ENCODE data around the gene YDJC.
"Not testable (repeated sequence)": the region's sequence is repeated elsewhere in the genome, so short reads cannot be mapped to it uniquely, and the experiment has no call there.

Gene YDJC

GRCh38 chr22:21622011-21622918 is 7.6 kb downstream of the YDJC start:
- Histone ChIP-seq H3K9me3 (ENCODE audit: insufficient read depth, low read length) (no peaks in the 10 kb centered on the region), H3K9ac (ENCODE audit: insufficient read length, low read depth) (no peak overlapping the region), H3K4me1 (ENCODE audit: insufficient read depth, insufficient read length) (peaks cover 16% of the 10 kb centered on the region), H3K27me3 (ENCODE audit: insufficient read depth, insufficient read length) (no peaks in the 10 kb centered on the region), H3K36me3 (ENCODE audit: insufficient read depth, insufficient read length, low read length) (peaks cover 60% of the 10 kb centered on the region), H3K4me3 (ENCODE audit: insufficient read length, low read depth) (no peak overlapping the region)
- no peak for DNase-seq (ENCODE audit: low read depth, low spot score)
- TF ChIP-seq ZNF274 (IDR thresholded peaks at IDR 0.05; ENCODE audit: low read depth, low read length) (no peak), SUZ12 (IDR thresholded peaks at IDR 0.05; ENCODE audit: extremely low read depth, insufficient read depth, insufficient read length) (no peak), YY1 (IDR thresholded peaks at IDR 0.05; ENCODE audit: insufficient read depth, insufficient read length) (no peak)

GRCh38 chr22:21621025-21621424 is 8.8 kb downstream of the YDJC start:
- H3K36me3 ChIP-seq (ENCODE audit: insufficient read depth, insufficient read length, low read length): peaks cover 54% of the 10 kb centered on the region
- TF ChIP-seq YY1 (IDR thresholded peaks at IDR 0.05; ENCODE audit: insufficient read depth, insufficient read length) (no peak), SUZ12 (IDR thresholded peaks at IDR 0.05; ENCODE audit: extremely low read depth, insufficient read depth, insufficient read length) (no peak), ZNF274 (IDR thresholded peaks at IDR 0.05; ENCODE audit: low read depth, low read length) (no peak)
- H3K27me3 ChIP-seq (ENCODE audit: insufficient read depth, insufficient read length): no peaks in the 10 kb centered on the region
- H3K9ac ChIP-seq (ENCODE audit: insufficient read length, low read depth): no peak overlapping the region
- no peak for DNase-seq (ENCODE audit: low read depth, low spot score)
- no peaks in the 10 kb centered on the region for H3K9me3 ChIP-seq (ENCODE audit: insufficient read depth, low read length)
- H3K4me3 ChIP-seq (ENCODE audit: insufficient read length, low read depth): no peak overlapping the region
- H3K4me1 ChIP-seq (ENCODE audit: insufficient read depth, insufficient read length): peaks cover 13% of the 10 kb centered on the region

- H3K4me3 ChIP-seq (ENCODE audit: insufficient read length, low read depth); H3K4me1 ChIP-seq (ENCODE audit: insufficient read depth, insufficient read length); H3K27me3 ChIP-seq (ENCODE audit: insufficient read depth, insufficient read length); DNase-seq (ENCODE audit: low read depth, low spot score); H3K9me3 ChIP-seq (ENCODE audit: insufficient read depth, low read length); H3K9ac ChIP-seq (ENCODE audit: insufficient read length, low read depth): not testable (repeated sequence)
- H3K36me3 ChIP-seq (ENCODE audit: insufficient read depth, insufficient read length, low read length): peaks cover 53% of the 10 kb centered on the region
Measured at GRCh38 chr22:21617337-21617736, 12.5 kb downstream of the YDJC start.

- Histone ChIP-seq H3K4me1 (ENCODE audit: insufficient read depth, insufficient read length) (no peaks in the 10 kb centered on the region), H3K4me3 (ENCODE audit: insufficient read length, low read depth) (no peak overlapping the region), H3K9me3 (ENCODE audit: insufficient read depth, low read length) (no peaks in the 10 kb centered on the region), H3K27me3 (ENCODE audit: insufficient read depth, insufficient read length) (no peaks in the 10 kb centered on the region), H3K36me3 (ENCODE audit: insufficient read depth, insufficient read length, low read length) (peaks cover 55% of the 10 kb centered on the region), H3K9ac (ENCODE audit: insufficient read length, low read depth) (no peak overlapping the region)
- no peak for TF ChIP-seq ZNF274 (IDR thresholded peaks at IDR 0.05; ENCODE audit: low read depth, low read length)
- TF ChIP-seq YY1 (IDR thresholded peaks at IDR 0.05; ENCODE audit: insufficient read depth, insufficient read length): no peak
- no peak for TF ChIP-seq SUZ12 (IDR thresholded peaks at IDR 0.05; ENCODE audit: extremely low read depth, insufficient read depth, insufficient read length)
- no peak for DNase-seq (ENCODE audit: low read depth, low spot score)
Measured at GRCh38 chr22:21615731-21616130, 14.1 kb downstream of the YDJC start.

- peaks cover 56% of the 10 kb centered on the region for H3K36me3 ChIP-seq (ENCODE audit: insufficient read depth, insufficient read length, low read length)
- no peak overlapping the region for H3K4me3 ChIP-seq (ENCODE audit: insufficient read length, low read depth)
- no peak for DNase-seq (ENCODE audit: low read depth, low spot score)
- no peaks in the 10 kb centered on the region for H3K9me3 ChIP-seq (ENCODE audit: insufficient read depth, low read length)
- TF ChIP-seq SUZ12 (IDR thresholded peaks at IDR 0.05; ENCODE audit: extremely low read depth, insufficient read depth, insufficient read length) (no peak), YY1 (IDR thresholded peaks at IDR 0.05; ENCODE audit: insufficient read depth, insufficient read length) (no peak), ZNF274 (IDR thresholded peaks at IDR 0.05; ENCODE audit: low read depth, low read length) (no peak)
- no peak overlapping the region for H3K9ac ChIP-seq (ENCODE audit: insufficient read length, low read depth)
- no peaks in the 10 kb centered on the region for H3K4me1 ChIP-seq (ENCODE audit: insufficient read depth, insufficient read length)
- H3K27me3 ChIP-seq (ENCODE audit: insufficient read depth, insufficient read length): no peaks in the 10 kb centered on the region
Measured at GRCh38 chr22:21613553-21614233, 16.1 kb downstream of the YDJC start.

GRCh38 chr22:21612858-21613257 is 17.0 kb downstream of the YDJC start:
- no peak overlapping the region for H3K4me3 ChIP-seq (ENCODE audit: insufficient read length, low read depth)
- DNase-seq (ENCODE audit: low read depth, low spot score): no peak
- H3K36me3 ChIP-seq (ENCODE audit: insufficient read depth, insufficient read length, low read length): peaks cover 56% of the 10 kb centered on the region
- no peak overlapping the region for H3K9ac ChIP-seq (ENCODE audit: insufficient read length, low read depth)
- H3K4me1 ChIP-seq (ENCODE audit: insufficient read depth, insufficient read length): no peaks in the 10 kb centered on the region
- H3K27me3 ChIP-seq (ENCODE audit: insufficient read depth, insufficient read length): no peaks in the 10 kb centered on the region
- TF ChIP-seq YY1 (IDR thresholded peaks at IDR 0.05; ENCODE audit: insufficient read depth, insufficient read length) (no peak), SUZ12 (IDR thresholded peaks at IDR 0.05; ENCODE audit: extremely low read depth, insufficient read depth, insufficient read length) (no peak), ZNF274 (IDR thresholded peaks at IDR 0.05; ENCODE audit: low read depth, low read length) (no peak)
- H3K9me3 ChIP-seq (ENCODE audit: insufficient read depth, low read length): no peaks in the 10 kb centered on the region

GRCh38 chr22:21611210-21611977 is 18.4 kb downstream of the YDJC start:
- Histone ChIP-seq H3K9ac (ENCODE audit: insufficient read length, low read depth) (no peak overlapping the region), H3K4me1 (ENCODE audit: insufficient read depth, insufficient read length) (peaks cover 3% of the 10 kb centered on the region), H3K36me3 (ENCODE audit: insufficient read depth, insufficient read length, low read length) (peaks cover 63% of the 10 kb centered on the region), H3K27me3 (ENCODE audit: insufficient read depth, insufficient read length) (no peaks in the 10 kb centered on the region), H3K4me3 (ENCODE audit: insufficient read length, low read depth) (no peak overlapping the region), H3K9me3 (ENCODE audit: insufficient read depth, low read length) (no peaks in the 10 kb centered on the region)
- TF ChIP-seq SUZ12 (IDR thresholded peaks at IDR 0.05; ENCODE audit: extremely low read depth, insufficient read depth, insufficient read length) (no peak), ZNF274 (IDR thresholded peaks at IDR 0.05; ENCODE audit: low read depth, low read length) (no peak), YY1 (IDR thresholded peaks at IDR 0.05; ENCODE audit: insufficient read depth, insufficient read length) (no peak)
- DNase-seq (ENCODE audit: low read depth, low spot score): no peak

- peaks cover 55% of the 10 kb centered on the region for H3K36me3 ChIP-seq (ENCODE audit: insufficient read depth, insufficient read length, low read length)
- DNase-seq (ENCODE audit: low read depth, low spot score); H3K4me3 ChIP-seq (ENCODE audit: insufficient read length, low read depth); H3K9me3 ChIP-seq (ENCODE audit: insufficient read depth, low read length); H3K27me3 ChIP-seq (ENCODE audit: insufficient read depth, insufficient read length); H3K4me1 ChIP-seq (ENCODE audit: insufficient read depth, insufficient read length); H3K9ac ChIP-seq (ENCODE audit: insufficient read length, low read depth): not testable (repeated sequence)
Measured at GRCh38 chr22:21609556-21610157, 20.2 kb downstream of the YDJC start.

All from NT2/D1 (cell line).